Measurements from ENCODE around the gene PSMG3.

Gene PSMG3

GRCh38 chr7:1536743-1537534 lies 32.9 kb downstream of the PSMG3 start (continued):
- TF ChIP-seq, protein P1, sequence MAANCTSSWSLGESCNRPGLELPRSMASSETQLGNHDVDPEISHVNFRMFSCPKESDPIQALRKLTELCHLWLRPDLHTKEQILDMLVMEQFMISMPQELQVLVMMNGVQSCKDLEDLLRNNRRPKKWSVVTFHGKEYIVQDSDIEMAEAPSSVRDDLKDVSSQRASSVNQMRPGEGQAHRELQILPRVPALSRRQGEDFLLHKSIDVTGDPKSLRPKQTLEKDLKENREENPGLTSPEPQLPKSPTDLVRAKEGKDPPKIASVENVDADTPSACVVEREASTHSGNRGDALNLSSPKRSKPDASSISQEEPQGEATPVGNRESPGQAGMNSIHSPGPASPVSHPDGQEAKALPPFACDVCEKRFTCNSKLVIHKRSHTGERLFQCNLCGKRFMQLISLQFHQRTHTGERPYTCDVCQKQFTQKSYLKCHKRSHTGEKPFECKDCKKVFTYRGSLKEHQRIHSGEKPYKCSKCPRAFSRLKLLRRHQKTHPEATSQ (tag by site-specific recombination; IDR thresholded peaks at IDR 0.05), result no peak
- TF ChIP-seq ZNF530 (tag by site-specific recombination; IDR thresholded peaks at IDR 0.05; ENCODE audit: low read depth) (no peak), SP3 (tag by site-specific recombination; IDR thresholded peaks at IDR 0.05) (no peak), HOXC10 (CRISPR knock-in tag; IDR thresholded peaks at IDR 0.05) (no peak), RBAK (tag by site-specific recombination; IDR thresholded peaks at IDR 0.05) (no peak), ZNF169 (tag by site-specific recombination; IDR thresholded peaks at IDR 0.05) (no peak), ZNF561 (tag by site-specific recombination; IDR thresholded peaks at IDR 0.05; ENCODE audit: borderline replicate concordance) (no peak), ZBTB21 (tag by site-specific recombination; IDR thresholded peaks at IDR 0.05) (peak; percentile 65; the same call in 1 of the 2 replicates), SALL2 (tag by site-specific recombination; IDR thresholded peaks at IDR 0.05; ENCODE audit: borderline replicate concordance) (no peak), ZNF510 (tag by site-specific recombination; IDR thresholded peaks at IDR 0.05; ENCODE audit: insufficient replicate concordance) (no peak), ZNF645 (tag by site-specific recombination; IDR thresholded peaks at IDR 0.05) (no peak), ZEB2 (tag by site-specific recombination; IDR thresholded peaks at IDR 0.05) (peak; percentile 76), ZNF2 (tag by site-specific recombination; IDR thresholded peaks at IDR 0.05) (no peak), ZNF354C (tag by site-specific recombination; IDR thresholded peaks at IDR 0.05; ENCODE audit: borderline replicate concordance, low read depth) (no peak), ZNF175 (tag by site-specific recombination; IDR thresholded peaks at IDR 0.05) (no peak), SP2 (tag by site-specific recombination; IDR thresholded peaks at IDR 0.05) (no peak; the same call in 1 of the 2 replicates), ZNF155 (tag by site-specific recombination; IDR thresholded peaks at IDR 0.05) (no peak), ZBTB6 (tag by site-specific recombination; IDR thresholded peaks at IDR 0.05) (no peak), PRDM1 (tag by site-specific recombination; IDR thresholded peaks at IDR 0.05) (no peak), ZNF426 (tag by site-specific recombination; IDR thresholded peaks at IDR 0.05) (no peak), ZNF571 (tag by site-specific recombination; IDR thresholded peaks at IDR 0.05) (no peak), ZNF266 (tag by site-specific recombination; IDR thresholded peaks at IDR 0.05; ENCODE audit: low read depth) (no peak), ZNF174 (tag by site-specific recombination; IDR thresholded peaks at IDR 0.05) (no peak), REST (tag by site-specific recombination; IDR thresholded peaks at IDR 0.05) (no peak), WT1 (tag by site-specific recombination; IDR thresholded peaks at IDR 0.05) (0 out of 2 replicates have a peak, but pooled peaks have one; percentile 53), ZNF202 (tag by site-specific recombination; IDR thresholded peaks at IDR 0.05; ENCODE audit: borderline replicate concordance) (no peak), ZNF768 (tag by site-specific recombination; IDR thresholded peaks at IDR 0.05) (no peak), ZNF214 (tag by site-specific recombination; IDR thresholded peaks at IDR 0.05; ENCODE audit: borderline replicate concordance) (no peak), ZNF416 (tag by site-specific recombination; IDR thresholded peaks at IDR 0.05) (no peak)
- TF ChIP-seq, protein P2, sequence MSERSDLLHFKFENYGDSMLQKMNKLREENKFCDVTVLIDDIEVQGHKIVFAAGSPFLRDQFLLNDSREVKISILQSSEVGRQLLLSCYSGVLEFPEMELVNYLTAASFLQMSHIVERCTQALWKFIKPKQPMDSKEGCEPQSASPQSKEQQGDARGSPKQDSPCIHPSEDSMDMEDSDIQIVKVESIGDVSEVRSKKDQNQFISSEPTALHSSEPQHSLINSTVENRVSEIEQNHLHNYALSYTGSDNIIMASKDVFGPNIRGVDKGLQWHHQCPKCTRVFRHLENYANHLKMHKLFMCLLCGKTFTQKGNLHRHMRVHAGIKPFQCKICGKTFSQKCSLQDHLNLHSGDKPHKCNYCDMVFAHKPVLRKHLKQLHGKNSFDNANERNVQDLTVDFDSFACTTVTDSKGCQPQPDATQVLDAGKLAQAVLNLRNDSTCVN (tag by site-specific recombination; optimal IDR thresholded peaks at IDR 0.05), result peak; percentile 79
- TF ChIP-seq, protein P3, sequence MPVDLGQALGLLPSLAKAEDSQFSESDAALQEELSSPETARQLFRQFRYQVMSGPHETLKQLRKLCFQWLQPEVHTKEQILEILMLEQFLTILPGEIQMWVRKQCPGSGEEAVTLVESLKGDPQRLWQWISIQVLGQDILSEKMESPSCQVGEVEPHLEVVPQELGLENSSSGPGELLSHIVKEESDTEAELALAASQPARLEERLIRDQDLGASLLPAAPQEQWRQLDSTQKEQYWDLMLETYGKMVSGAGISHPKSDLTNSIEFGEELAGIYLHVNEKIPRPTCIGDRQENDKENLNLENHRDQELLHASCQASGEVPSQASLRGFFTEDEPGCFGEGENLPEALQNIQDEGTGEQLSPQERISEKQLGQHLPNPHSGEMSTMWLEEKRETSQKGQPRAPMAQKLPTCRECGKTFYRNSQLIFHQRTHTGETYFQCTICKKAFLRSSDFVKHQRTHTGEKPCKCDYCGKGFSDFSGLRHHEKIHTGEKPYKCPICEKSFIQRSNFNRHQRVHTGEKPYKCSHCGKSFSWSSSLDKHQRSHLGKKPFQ (tag by site-specific recombination; IDR thresholded peaks at IDR 0.05), result no peak

Data from HEK293 (cell line).